SW 1271 (cell line): ENCODE results near the gene EIF4G1.
A peak's percentile ranks its signal among the peaks of the same experiment; 100 is the strongest.

Experiments used
- DNase-seq, 2 experiments: peaks; one replicate each; lab custom pipeline; 2025; lab: John Stamatoyannopoulos, UW

EIF4G1 gene

GRCh38 chr3:184352149-184352785 lies 37.9 kb downstream of the EIF4G1 start:
- DNase-seq, result no peak

GRCh38 chr3:184352897-184353545 lies 38.6 kb downstream of the EIF4G1 start:
- no peak for DNase-seq

GRCh38 chr3:184353546-184353941 lies 39.1 kb downstream of the EIF4G1 start:
- DNase-seq, result no peak

- DNase-seq, result peak in 1 of 2 experiments; percentile 8
Observed at GRCh38 chr3:184354121-184354728, 39.8 kb downstream of the EIF4G1 start.

- DNase-seq, result no peak
Observed at GRCh38 chr3:184354754-184355153, 40.3 kb downstream of the EIF4G1 start.

- DNase-seq, result no peak
Observed at GRCh38 chr3:184355261-184356040, 41.0 kb downstream of the EIF4G1 start.

GRCh38 chr3:184357248-184358123 lies 43.1 kb downstream of the EIF4G1 start:
- no peak for DNase-seq

- DNase-seq, result no peak
Observed at GRCh38 chr3:184358124-184358767, 43.8 kb downstream of the EIF4G1 start.

- DNase-seq, result no peak
Observed at GRCh38 chr3:184358921-184359350, 44.5 kb downstream of the EIF4G1 start.

- no peak for DNase-seq
Observed at GRCh38 chr3:184359610-184360009, 45.2 kb downstream of the EIF4G1 start.

- DNase-seq, result no peak
Observed at GRCh38 chr3:184360070-184360928, 45.9 kb downstream of the EIF4G1 start.

GRCh38 chr3:184360929-184361531 lies 46.6 kb downstream of the EIF4G1 start:
- no peak for DNase-seq

- no peak for DNase-seq
Observed at GRCh38 chr3:184361532-184361931, 47.1 kb downstream of the EIF4G1 start, which contains the start of the genes CLCN2 and POLR2H. Gene CLCN2, minus strand, starts transcription at chr3:184361605. Its CDS starts 126 bp downstream, at chr3:184361479. Gene POLR2H, plus strand, starts transcription at chr3:184361710. Its CDS starts 1,783 bp downstream, at chr3:184363493.

GRCh38 chr3:184361932-184362667 lies 47.7 kb downstream of the EIF4G1 start:
- DNase-seq, result peak; percentile 78 to 91

- DNase-seq, result peak; percentile 93 to 98
Observed at GRCh38 chr3:184362668-184363546, 48.5 kb downstream of the EIF4G1 start.

- no peak for DNase-seq
Observed at GRCh38 chr3:184366619-184367289, 52.3 kb downstream of the EIF4G1 start.

GRCh38 chr3:184368116-184368515 lies 53.7 kb downstream of the EIF4G1 start:
- no peak for DNase-seq
